ENCODE data around the gene FGD5.

DNA sequence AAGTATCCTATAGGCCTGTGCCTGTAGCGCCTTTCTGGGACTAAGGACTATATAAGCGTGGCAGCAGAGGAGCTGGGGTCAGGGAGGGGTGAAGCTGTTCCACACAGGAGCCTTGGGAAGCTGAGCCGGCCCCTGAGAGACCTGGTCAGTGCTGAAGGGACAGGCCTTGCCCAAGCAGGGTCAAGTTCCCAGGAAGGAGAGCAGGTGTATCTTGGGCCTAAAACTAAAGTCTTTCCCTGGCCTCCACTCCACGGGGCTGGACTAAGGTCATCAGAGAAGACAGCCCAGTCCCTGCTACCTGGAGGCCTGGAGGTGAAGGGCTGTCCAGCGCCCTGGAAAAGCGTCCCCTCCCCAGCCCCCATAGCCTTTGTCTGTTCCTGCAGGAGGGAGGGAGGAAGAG lies 104.7 kb downstream of the FGD5 start:
- TF ChIP-seq CREB1 (IDR thresholded peaks at IDR 0.05): no peak
- TF ChIP-seq CREB1 (CRISPR knock-in tag; IDR thresholded peaks at IDR 0.05): no peak
- TF ChIP-seq HMG20B (CRISPR knock-in tag; IDR thresholded peaks at IDR 0.05): no peak
- TF ChIP-seq, protein P1, sequence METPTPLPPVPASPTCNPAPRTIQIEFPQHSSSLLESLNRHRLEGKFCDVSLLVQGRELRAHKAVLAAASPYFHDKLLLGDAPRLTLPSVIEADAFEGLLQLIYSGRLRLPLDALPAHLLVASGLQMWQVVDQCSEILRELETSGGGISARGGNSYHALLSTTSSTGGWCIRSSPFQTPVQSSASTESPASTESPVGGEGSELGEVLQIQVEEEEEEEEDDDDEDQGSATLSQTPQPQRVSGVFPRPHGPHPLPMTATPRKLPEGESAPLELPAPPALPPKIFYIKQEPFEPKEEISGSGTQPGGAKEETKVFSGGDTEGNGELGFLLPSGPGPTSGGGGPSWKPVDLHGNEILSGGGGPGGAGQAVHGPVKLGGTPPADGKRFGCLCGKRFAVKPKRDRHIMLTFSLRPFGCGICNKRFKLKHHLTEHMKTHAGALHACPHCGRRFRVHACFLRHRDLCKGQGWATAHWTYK (CRISPR knock-in tag; IDR thresholded peaks at IDR 0.05): no peak
- TF ChIP-seq, protein P2, sequence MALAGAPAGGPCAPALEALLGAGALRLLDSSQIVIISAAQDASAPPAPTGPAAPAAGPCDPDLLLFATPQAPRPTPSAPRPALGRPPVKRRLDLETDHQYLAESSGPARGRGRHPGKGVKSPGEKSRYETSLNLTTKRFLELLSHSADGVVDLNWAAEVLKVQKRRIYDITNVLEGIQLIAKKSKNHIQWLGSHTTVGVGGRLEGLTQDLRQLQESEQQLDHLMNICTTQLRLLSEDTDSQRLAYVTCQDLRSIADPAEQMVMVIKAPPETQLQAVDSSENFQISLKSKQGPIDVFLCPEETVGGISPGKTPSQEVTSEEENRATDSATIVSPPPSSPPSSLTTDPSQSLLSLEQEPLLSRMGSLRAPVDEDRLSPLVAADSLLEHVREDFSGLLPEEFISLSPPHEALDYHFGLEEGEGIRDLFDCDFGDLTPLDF (CRISPR knock-in tag; IDR thresholded peaks at IDR 0.05): no peak
- TF ChIP-seq MYNN (IDR thresholded peaks at IDR 0.05): no peak
- TF ChIP-seq MYNN (CRISPR knock-in tag; IDR thresholded peaks at IDR 0.05): no peak
- TF ChIP-seq MAFF (IDR thresholded peaks at IDR 0.05; ENCODE audit: low read length): no peak
- TF ChIP-seq NRF1 (conservative IDR thresholded peaks at IDR 0.05 in 1 of 2, IDR thresholded peaks at IDR 0.05 in 1 of 2): no peak

Data from K562 (cell line).